ENCODE measurements around the gene HS3ST3B1. TPM values are rescaled to one million over a fixed set of nuclear protein-coding genes. Genes with fewer than 3 reads are reported as not detected.
A peak's percentile ranks its signal among the peaks of the same experiment; 100 is the strongest.

The HS3ST3B1 gene
- total RNA-seq, 4 donors from 2014 or later: 0.10 to 4.0 (median 0.82) TPM

GRCh38 chr17:14308636-14308964 lies 7.7 kb downstream of the HS3ST3B1 start:
- Histone ChIP-seq H3K27me3 (peaks cover 22 to 62% (median 53%) of the 10 kb centered on the region in 3 donors), H3K4me1 (peaks cover 9 to 15% of the 10 kb centered on the region in 2 donors), H3K27ac (no peak overlapping the region), H3K36me3 (no peaks in the 10 kb centered on the region), H3K4me3 (peak overlapping the region; percentile 52 to 74 (median 62)), H3K9me3 (no peaks in the 10 kb centered on the region)
- ATAC-seq: no peak
- in situ Hi-C loops (cut with MboI; ENCODE audit: low sequenced_read_pairs in 4 of 4): loop anchor here in 3 of 4 donors (5.0 to 25.0 kb wide), 4 partner anchors 714 to 971 kb away; no protein-coding TSS in a partner anchor
- intact Hi-C loops (cut with DNase I; ENCODE audit: low total_unique reads): no loop called here
- DNase-seq: no peak
- TF ChIP-seq CTCF (IDR thresholded peaks at IDR 0.05 in 4 of 5, conservative IDR thresholded peaks at IDR 0.05 in 1 of 5) (no peak), POLR2A (IDR thresholded peaks at IDR 0.05) (no peak)

- TF ChIP-seq CTCF (IDR thresholded peaks at IDR 0.05 in 4 of 5, conservative IDR thresholded peaks at IDR 0.05 in 1 of 5) (no peak), POLR2A (IDR thresholded peaks at IDR 0.05) (peak in 1 of 2 donors; percentile 39)
- in situ Hi-C loops (cut with MboI; ENCODE audit: low sequenced_read_pairs in 4 of 4): loop anchor here in 3 of 4 donors (5.0 to 25.0 kb wide), 4 partner anchors 714 to 972 kb away; no protein-coding TSS in a partner anchor
Observed at GRCh38 chr17:14308965-14309879, 8.3 kb downstream of the HS3ST3B1 start.

GRCh38 chr17:14310101-14310500 lies 9.2 kb downstream of the HS3ST3B1 start:
- TF ChIP-seq CTCF (IDR thresholded peaks at IDR 0.05 in 4 of 5, conservative IDR thresholded peaks at IDR 0.05 in 1 of 5): no peak
- no peak for TF ChIP-seq POLR2A (IDR thresholded peaks at IDR 0.05)
- in situ Hi-C loops (cut with MboI; ENCODE audit: low sequenced_read_pairs in 4 of 4) (loop anchor here in 2 of 4 donors (10.0 to 25.0 kb wide), 3 partner anchors 715 to 973 kb away; no protein-coding TSS in a partner anchor), intact Hi-C loops (cut with DNase I; ENCODE audit: low total_unique reads) (no loop called here)
- H3K9me3 ChIP-seq: no peaks in the 10 kb centered on the region
- peak overlapping the region; percentile 52 to 74 (median 62) for H3K4me3 ChIP-seq
- ATAC-seq: no peak
- peaks cover 12 to 47% (median 40%) of the 10 kb centered on the region in 3 donors for H3K27me3 ChIP-seq
- H3K27ac ChIP-seq: no peak overlapping the region
- no peak for DNase-seq
- no peaks in the 10 kb centered on the region for H3K36me3 ChIP-seq
- peaks cover 9 to 15% of the 10 kb centered on the region in 2 donors for H3K4me1 ChIP-seq

More at GRCh38 chr17:14308965-14309879, 8.3 kb downstream of the HS3ST3B1 start:
- intact Hi-C loops (cut with DNase I; ENCODE audit: low total_unique reads): no loop called here
- peak; percentile 96 for ATAC-seq
- Histone ChIP-seq H3K27ac (peak overlapping the region in 2 of 4 donors; percentile 41 to 48), H3K27me3 (peaks cover 20 to 56% (median 48%) of the 10 kb centered on the region in 3 donors), H3K9me3 (no peaks in the 10 kb centered on the region), H3K36me3 (no peaks in the 10 kb centered on the region), H3K4me3 (peak overlapping the region; percentile 52 to 74 (median 62)), H3K4me1 (peaks cover 9 to 15% of the 10 kb centered on the region in 2 donors)
- DNase-seq: peak; percentile 74 to 80

GRCh38 chr17:14310605-14311004 lies 9.7 kb downstream of the HS3ST3B1 start:
- in situ Hi-C loops (cut with MboI; ENCODE audit: low sequenced_read_pairs in 4 of 4) (loop anchor here in 2 of 4 donors (10.0 to 25.0 kb wide), 3 partner anchors 716 to 973 kb away; no protein-coding TSS in a partner anchor), intact Hi-C loops (cut with DNase I; ENCODE audit: low total_unique reads) (no loop called here)
- TF ChIP-seq POLR2A (IDR thresholded peaks at IDR 0.05) (no peak), CTCF (IDR thresholded peaks at IDR 0.05 in 4 of 5, conservative IDR thresholded peaks at IDR 0.05 in 1 of 5) (no peak)
- Histone ChIP-seq H3K4me1 (peaks cover 9 to 15% of the 10 kb centered on the region in 2 donors), H3K36me3 (no peaks in the 10 kb centered on the region), H3K9me3 (no peaks in the 10 kb centered on the region), H3K4me3 (no peak overlapping the region), H3K27ac (no peak overlapping the region), H3K27me3 (peaks cover 12 to 42% (median 39%) of the 10 kb centered on the region in 3 donors)
- DNase-seq (no peak), ATAC-seq (no peak)
